Neural progenitor cell (in vitro differentiated cells): ENCODE results near the gene RAD23B.

Source experiments
- CTCF ChIP-seq: fragments of 200-600 bp; sonication (generic); IDR thresholded peaks from 2 replicates; pipeline ENCODE4 v1.5.1; 2017; ENCODE audit warnings: antibody characterized with exemption, mild to moderate bottlenecking
- EZH2 ChIP-seq: fragments of 200-600 bp; sonication (generic); IDR thresholded peaks from 2 replicates; pipeline ENCODE4 v1.6.1; 2017; ENCODE audit warnings: antibody characterized with exemption, mild to moderate bottlenecking, moderate library complexity

GRCh38 chr9:107270580-107270979 is 12.5 kb upstream of the RAD23B start:
- TF ChIP-seq CTCF, result no peak
- no peak for TF ChIP-seq EZH2
